Endothelial cell (in vitro differentiated cells): ENCODE measurements around the gene GALNT8. TPM values are rescaled to one million over a fixed set of nuclear protein-coding genes. Genes with fewer than 3 reads are reported as not detected.
A peak's percentile ranks its signal among the peaks of the same experiment; 100 is the strongest.

Experiments
- DNase-seq: peaks from one replicate; pipeline ENCODE4 v3.0.0; 2021; ENCODE audit warnings: low spot score
- H3K27ac Mint-ChIP-seq: one replicate; pipeline ENCODE4 v1.8.0; 2021; ENCODE audit warnings: mixed read lengths, inconsistent platforms; ENCODE audit not compliant: unreplicated experiment
- H3K27me3 Mint-ChIP-seq: one replicate; pipeline ENCODE4 v1.8.0; 2021; ENCODE audit warnings: mild to moderate bottlenecking, moderate library complexity, mixed read lengths, inconsistent platforms; ENCODE audit not compliant: unreplicated experiment
- H3K36me3 Mint-ChIP-seq: one replicate; pipeline ENCODE4 v1.8.0; 2021; ENCODE audit warnings: mild to moderate bottlenecking, low read depth, mixed read lengths, inconsistent platforms; ENCODE audit not compliant: unreplicated experiment
- H3K4me1 Mint-ChIP-seq: one replicate; pipeline ENCODE4 v1.8.0; 2021; ENCODE audit warnings: mild to moderate bottlenecking, mixed read lengths, inconsistent platforms; ENCODE audit not compliant: unreplicated experiment
- H3K4me3 Mint-ChIP-seq: one replicate; pipeline ENCODE4 v1.8.0; 2021; ENCODE audit warnings: mild to moderate bottlenecking, mixed read lengths, inconsistent platforms; ENCODE audit not compliant: unreplicated experiment
- H3K9me3 Mint-ChIP-seq: one replicate; pipeline ENCODE4 v1.8.0; 2021; ENCODE audit warnings: mixed read lengths, inconsistent platforms; ENCODE audit not compliant: unreplicated experiment
- total RNA-seq: library from RNA; stranded (reverse); fragmentation: NEBNext Ultra II Directional; extraction: Animal tissue kit (Norgen Biotek cat#: 25700); gene quantifications from one replicate; pipeline ENCODE4 v1.2.1, GENCODE V29; 2021; ENCODE audit not compliant: unreplicated experiment
- TF ChIP-seq, protein P1 (sequence below): fragments of 200-600 bp; sonication (generic); IDR thresholded peaks from one replicate; pipeline ENCODE4 v1.5.0; 2021; ENCODE audit warnings: antibody characterized with exemption; ENCODE audit not compliant: unreplicated experiment

GALNT8 gene
- total RNA-seq, 1 donor from 2014 or later: 31.6 TPM

GRCh38 chr12:4819654-4820053 is 99.5 kb downstream of the GALNT8 start:
- Mint-ChIP-seq H3K4me1 (peaks cover 36% of the 10 kb centered on the region), H3K9me3 (no peaks in the 10 kb centered on the region), H3K27me3 (peaks cover 2% of the 10 kb centered on the region), H3K27ac (no peak overlapping the region), H3K36me3 (peaks cover 29% of the 10 kb centered on the region), H3K4me3 (no peak overlapping the region)
- no peak for DNase-seq
- TF ChIP-seq, protein P1, sequence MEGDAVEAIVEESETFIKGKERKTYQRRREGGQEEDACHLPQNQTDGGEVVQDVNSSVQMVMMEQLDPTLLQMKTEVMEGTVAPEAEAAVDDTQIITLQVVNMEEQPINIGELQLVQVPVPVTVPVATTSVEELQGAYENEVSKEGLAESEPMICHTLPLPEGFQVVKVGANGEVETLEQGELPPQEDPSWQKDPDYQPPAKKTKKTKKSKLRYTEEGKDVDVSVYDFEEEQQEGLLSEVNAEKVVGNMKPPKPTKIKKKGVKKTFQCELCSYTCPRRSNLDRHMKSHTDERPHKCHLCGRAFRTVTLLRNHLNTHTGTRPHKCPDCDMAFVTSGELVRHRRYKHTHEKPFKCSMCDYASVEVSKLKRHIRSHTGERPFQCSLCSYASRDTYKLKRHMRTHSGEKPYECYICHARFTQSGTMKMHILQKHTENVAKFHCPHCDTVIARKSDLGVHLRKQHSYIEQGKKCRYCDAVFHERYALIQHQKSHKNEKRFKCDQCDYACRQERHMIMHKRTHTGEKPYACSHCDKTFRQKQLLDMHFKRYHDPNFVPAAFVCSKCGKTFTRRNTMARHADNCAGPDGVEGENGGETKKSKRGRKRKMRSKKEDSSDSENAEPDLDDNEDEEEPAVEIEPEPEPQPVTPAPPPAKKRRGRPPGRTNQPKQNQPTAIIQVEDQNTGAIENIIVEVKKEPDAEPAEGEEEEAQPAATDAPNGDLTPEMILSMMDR: no peak

GRCh38 chr12:4820971-4821370 is 100.8 kb downstream of the GALNT8 start:
- H3K9me3 Mint-ChIP-seq: no peaks in the 10 kb centered on the region
- peaks cover 23% of the 10 kb centered on the region for H3K36me3 Mint-ChIP-seq
- H3K4me3 Mint-ChIP-seq: no peak overlapping the region
- peak overlapping the region; percentile 31 for H3K27ac Mint-ChIP-seq
- no peak for DNase-seq
- H3K27me3 Mint-ChIP-seq: peaks cover 2% of the 10 kb centered on the region
- H3K4me1 Mint-ChIP-seq: peaks cover 30% of the 10 kb centered on the region
- TF ChIP-seq, protein P1: no peak

Other genes starting within 250 kb of the GALNT8 start
- gene RAD51AP1, start 181.5 kb upstream of the GALNT8 start, total RNA-seq: 12.5 TPM
- gene DYRK4, start 158.2 kb upstream of the GALNT8 start, total RNA-seq: 188 TPM
- 1.8 TPM for gene AKAP3, start 71.3 kb upstream of the GALNT8 start, total RNA-seq
- gene NDUFA9, start 71.3 kb upstream of the GALNT8 start, total RNA-seq: 96.7 TPM
- 0.62 TPM for gene KCNA1, start 189.5 kb downstream of the GALNT8 start, total RNA-seq